Gastroesophageal sphincter (tissue), 4 donors: ENCODE data around the gene MARK3. TPM values are rescaled to one million over a fixed set of nuclear protein-coding genes. Genes with fewer than 3 reads are reported as not detected.

ENCODE experiments used
- ATAC-seq: fragments of 150-250 bp; one replicate; pipeline ENCODE4 v1.9.1; 2016; ENCODE audit warnings: mild to moderate bottlenecking, moderate library complexity
- H3K27ac ChIP-seq, 4 donors: fragments of 200-600 bp; sonication (generic) in 3 of 4; 1 replicate in 3 of 4; 2 replicates in 1 of 4; pipeline ENCODE4 v1.5.1; 2016 to 2019
- H3K27me3 ChIP-seq: fragments of 200-600 bp; sonication (generic); one replicate; pipeline ENCODE4 v1.5.1; 2019
- H3K36me3 ChIP-seq, 2 donors: fragments of 200-600 bp; sonication (generic); one replicate each; pipeline ENCODE4 v1.5.1; 2019; ENCODE audit warnings: control low read depth in 1 of 2
- H3K4me1 ChIP-seq, 3 donors: fragments of 200-600 bp; sonication (generic); 1 replicate in 2 of 3; 2 replicates in 1 of 3; pipeline ENCODE4 v1.5.1; 2016 to 2019; ENCODE audit warnings: control low read depth in 2 of 3
- H3K4me3 ChIP-seq, 2 donors: fragments of 200-600 bp; sonication (generic); one replicate each; pipeline ENCODE4 v1.5.1; 2019; ENCODE audit warnings: mild to moderate bottlenecking in 1 of 2, moderate library complexity in 1 of 2
- H3K9me3 ChIP-seq, 3 donors: fragments of 200-600 bp; sonication (generic); one replicate each; pipeline ENCODE4 v1.5.1; 2017 to 2019; ENCODE audit warnings: control low read depth in 2 of 3
- CTCF ChIP-seq, 4 experiments: fragments of 200-600 bp in 2 of 4; fragments of 450-650 bp in 2 of 4; sonication (generic) in 1 of 4; IDR thresholded peaks; one replicate each; pipeline ENCODE4 v1.5.1; 2017 to 2019; ENCODE audit warnings: antibody characterized with exemption in 4 of 4, mild to moderate bottlenecking in 2 of 4, moderate library complexity in 2 of 4
- EP300 ChIP-seq: sonication (generic); formaldehyde crosslinking; IDR thresholded peaks from one replicate; pipeline ENCODE4 v1.6.1; 2017; ENCODE audit warnings: antibody characterized with exemption, mild to moderate bottlenecking
- POLR2A ChIP-seq, 2 donors: fragments of 450-650 bp; IDR thresholded peaks; one replicate each; pipeline ENCODE4 v1.6.1; 2017; ENCODE audit warnings: antibody characterized with exemption in 2 of 2, mild to moderate bottlenecking in 2 of 2, moderate library complexity in 1 of 2
- POLR2AphosphoS5 ChIP-seq: sonication (generic); formaldehyde crosslinking; IDR thresholded peaks from one replicate; pipeline ENCODE4 v1.6.1; 2017; ENCODE audit warnings: antibody characterized with exemption
- WGBS, 2 donors: methylation state at CpG; one replicate each; pipeline ENCODE4 v1.1.5; 2018; ENCODE audit warnings: low coverage in 1 of 2; 5-methylcytosine and 5-hydroxymethylcytosine counted together
- total RNA-seq, 4 donors: library from RNA; depleted of rRNA; stranded (reverse); fragments of >200 nt; gene quantifications; one replicate each; pipeline ENCODE4 v1.1.0, GENCODE V29; 2016

The MARK3 gene
- total RNA-seq, 4 donors from 2014 or later: 65.1 to 127 (median 70.4) TPM

- Histone ChIP-seq H3K27ac (no peak overlapping the region), H3K27me3 (no peaks in the 10 kb centered on the region), H3K36me3 (peaks cover 0 to 93% of the 10 kb centered on the region in 2 donors), H3K9me3 (no peaks in the 10 kb centered on the region), H3K4me3 (no peak overlapping the region), H3K4me1 (peaks cover 0 to 14% (median 0%) of the 10 kb centered on the region in 3 donors)
- TF ChIP-seq POLR2AphosphoS5: no peak
- TF ChIP-seq POLR2A (IDR thresholded peaks at IDR 0.05): no peak
- no peak for TF ChIP-seq EP300
- no peak for TF ChIP-seq CTCF (IDR thresholded peaks at IDR 0.05)
- WGBS, 2 donors: 72 to 88% methylated on average over 2 to 3 of the region's 3 CpGs
- no peak for ATAC-seq
Observed at GRCh38 chr14:103480595-103480994, 95.4 kb downstream of the MARK3 start.

- Histone ChIP-seq H3K9me3 (no peaks in the 10 kb centered on the region), H3K27me3 (no peaks in the 10 kb centered on the region), H3K4me1 (peaks cover 0 to 14% (median 0%) of the 10 kb centered on the region in 3 donors), H3K27ac (peak overlapping the region in 1 of 4 donors; percentile 48), H3K36me3 (peaks cover 0 to 86% of the 10 kb centered on the region in 2 donors), H3K4me3 (no peak overlapping the region)
- 23 to 76% methylated on average over 3 to 5 of the region's 5 CpGs for WGBS, 2 donors
- no peak for TF ChIP-seq EP300
- no peak for TF ChIP-seq POLR2A (IDR thresholded peaks at IDR 0.05)
- TF ChIP-seq CTCF (IDR thresholded peaks at IDR 0.05): no peak
- TF ChIP-seq POLR2AphosphoS5: peak; percentile 29
- ATAC-seq: no peak
Observed at GRCh38 chr14:103483600-103483999, 98.4 kb downstream of the MARK3 start.

- peaks cover 0 to 14% (median 0%) of the 10 kb centered on the region in 3 donors for H3K4me1 ChIP-seq
- H3K27ac ChIP-seq: no peak overlapping the region
- peaks cover 0 to 86% of the 10 kb centered on the region in 2 donors for H3K36me3 ChIP-seq
- H3K4me3 ChIP-seq: no peak overlapping the region
- H3K27me3 ChIP-seq: no peaks in the 10 kb centered on the region
- 90 to 100% methylated on average over 1 to 2 of the region's 2 CpGs for WGBS, 2 donors
- H3K9me3 ChIP-seq: no peaks in the 10 kb centered on the region
- no peak for ATAC-seq
- TF ChIP-seq POLR2AphosphoS5 (no peak), POLR2A (IDR thresholded peaks at IDR 0.05) (no peak), EP300 (no peak), CTCF (IDR thresholded peaks at IDR 0.05) (no peak)
Observed at GRCh38 chr14:103485504-103485903, 100.3 kb downstream of the MARK3 start.

GRCh38 chr14:103488071-103488470 lies 102.9 kb downstream of the MARK3 start:
- TF ChIP-seq EP300: no peak
- no peak for TF ChIP-seq CTCF (IDR thresholded peaks at IDR 0.05)
- TF ChIP-seq POLR2AphosphoS5: no peak
- TF ChIP-seq POLR2A (IDR thresholded peaks at IDR 0.05): no peak
- 58 to 76% methylated on average over 6 of the region's 6 CpGs for WGBS, 2 donors
- Histone ChIP-seq H3K27ac (no peak overlapping the region), H3K27me3 (no peaks in the 10 kb centered on the region), H3K4me1 (peaks cover 0 to 13% (median 0%) of the 10 kb centered on the region in 3 donors), H3K36me3 (peaks cover 0 to 85% of the 10 kb centered on the region in 2 donors), H3K9me3 (no peaks in the 10 kb centered on the region), H3K4me3 (no peak overlapping the region)
- no peak for ATAC-seq

- no peak for TF ChIP-seq POLR2AphosphoS5
- no peak for TF ChIP-seq CTCF (IDR thresholded peaks at IDR 0.05)
- TF ChIP-seq POLR2A (IDR thresholded peaks at IDR 0.05): no peak
- TF ChIP-seq EP300: no peak
- no peak overlapping the region for H3K27ac ChIP-seq
- peaks cover 0 to 4% (median 0%) of the 10 kb centered on the region in 3 donors for H3K4me1 ChIP-seq
- peaks cover 0 to 84% of the 10 kb centered on the region in 2 donors for H3K36me3 ChIP-seq
- 83 to 92% methylated on average over 1 to 2 of the region's 2 CpGs for WGBS, 2 donors
- H3K27me3 ChIP-seq: no peaks in the 10 kb centered on the region
- no peak overlapping the region for H3K4me3 ChIP-seq
- no peaks in the 10 kb centered on the region for H3K9me3 ChIP-seq
- ATAC-seq: no peak
Observed at GRCh38 chr14:103488960-103489359, 103.7 kb downstream of the MARK3 start.
